GM12891 (cell line): ENCODE measurements around the gene MRPL28.

ENCODE experiments used
- DNase-seq: peaks from one replicate; pipeline ENCODE4 v3.0.0; 2011; ENCODE audit warnings: low spot score; ENCODE audit not compliant: insufficient read length
- FAIRE-seq: peaks from 2 replicates; lab custom pipeline; 2011; peaks lifted over from hg19 to GRCh38; lab: Jason Lieb, UNC
- PAX5 ChIP-seq: IDR thresholded peaks from 2 replicates; pipeline ENCODE4 v1.6.1; 2011; ENCODE audit warnings: low read length, moderate library complexity, mild to moderate bottlenecking; ENCODE audit not compliant: insufficient read depth, severe bottlenecking
- POLR2A ChIP-seq: IDR thresholded peaks from 2 replicates; pipeline ENCODE4 v1.6.1; 2011; ENCODE audit warnings: low read depth, low read length, control low read depth
- POLR2AphosphoS5 ChIP-seq: IDR thresholded peaks from 2 replicates; pipeline ENCODE4 v1.6.1; 2011; ENCODE audit warnings: low read depth, low read length, control low read depth
- POU2F2 ChIP-seq: IDR thresholded peaks from 2 replicates; pipeline ENCODE4 v1.6.1; 2011; ENCODE audit warnings: low read depth, mild to moderate bottlenecking, control low read depth, low read length, moderate library complexity
- SPI1 ChIP-seq: IDR thresholded peaks from 2 replicates; pipeline ENCODE4 v1.6.1; 2011; ENCODE audit warnings: low read depth, low read length, control low read depth
- TAF1 ChIP-seq: IDR thresholded peaks from 2 replicates; pipeline ENCODE4 v1.6.1; 2011; ENCODE audit warnings: low read depth, low read length, control low read depth

MRPL28 gene

GRCh38 chr16:374616-374926 lies 4.2 kb upstream of the MRPL28 start:
- no peak for FAIRE-seq
- no peak for TF ChIP-seq POLR2AphosphoS5
- TF ChIP-seq SPI1, result no peak
- TF ChIP-seq PAX5, result no peak
- no peak for TF ChIP-seq POLR2A
- no peak for TF ChIP-seq TAF1
- no peak for TF ChIP-seq POU2F2
- no peak for DNase-seq

- TF ChIP-seq TAF1 (no peak), SPI1 (no peak), POLR2AphosphoS5 (no peak), POLR2A (no peak), PAX5 (no peak)
- FAIRE-seq (no peak), DNase-seq (no peak)
Measured at GRCh38 chr16:373848-374615, 3.7 kb upstream of the MRPL28 start.

GRCh38 chr16:373020-373598 lies 2.8 kb upstream of the MRPL28 start:
- DNase-seq, result no peak
- no peak for TF ChIP-seq POU2F2
- TF ChIP-seq TAF1, result no peak
- no peak for TF ChIP-seq POLR2AphosphoS5
- no peak for TF ChIP-seq POLR2A
- TF ChIP-seq PAX5, result no peak
- no peak for TF ChIP-seq SPI1
- FAIRE-seq, result no peak

GRCh38 chr16:372302-372983 lies 2.1 kb upstream of the MRPL28 start:
- FAIRE-seq (no peak), DNase-seq (no peak)
- no peak for TF ChIP-seq PAX5
- TF ChIP-seq TAF1, result no peak
- TF ChIP-seq SPI1, result no peak
- no peak for TF ChIP-seq POLR2A
- TF ChIP-seq POU2F2, result no peak
- TF ChIP-seq POLR2AphosphoS5, result no peak

DNA sequence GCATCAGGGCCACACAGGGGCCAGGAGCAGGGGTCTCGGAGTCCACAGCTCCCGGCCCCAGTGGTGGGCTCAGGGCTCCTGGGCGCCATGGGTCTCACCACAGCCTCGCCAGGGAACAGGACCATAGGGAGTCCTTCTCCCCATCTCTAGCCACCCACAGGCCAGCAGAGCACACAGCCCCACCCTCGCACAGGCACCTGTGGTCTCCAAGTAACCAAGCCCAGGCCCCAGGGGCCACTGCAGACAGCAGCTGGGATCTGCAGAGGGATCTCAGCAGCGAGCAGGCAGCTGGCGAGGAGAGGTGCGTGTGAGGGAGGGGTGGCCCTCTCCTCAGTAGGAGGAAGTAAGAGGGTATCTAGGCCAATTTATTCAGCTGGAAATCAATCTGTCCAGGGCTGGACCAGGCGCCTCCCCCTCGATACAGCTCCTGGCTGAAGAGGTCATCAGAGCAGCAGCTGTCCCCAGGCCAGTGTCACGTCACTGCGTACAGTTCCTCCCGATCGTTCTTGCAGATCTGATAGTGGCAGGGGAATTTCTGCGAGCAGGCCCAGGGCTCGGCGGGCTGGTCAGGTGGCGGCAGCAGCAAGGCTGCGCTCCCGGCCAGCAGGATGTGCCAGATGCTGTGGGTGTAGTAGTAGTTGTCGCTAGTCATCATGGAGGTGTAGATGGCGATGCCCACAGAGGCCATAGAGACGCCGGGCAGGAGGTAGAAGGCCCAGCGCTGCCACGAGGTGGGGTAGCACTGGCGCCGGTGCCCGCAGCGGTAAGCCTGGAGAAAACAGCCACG lies 1.4 kb upstream of the MRPL28 start:
- no peak for FAIRE-seq

DNA sequence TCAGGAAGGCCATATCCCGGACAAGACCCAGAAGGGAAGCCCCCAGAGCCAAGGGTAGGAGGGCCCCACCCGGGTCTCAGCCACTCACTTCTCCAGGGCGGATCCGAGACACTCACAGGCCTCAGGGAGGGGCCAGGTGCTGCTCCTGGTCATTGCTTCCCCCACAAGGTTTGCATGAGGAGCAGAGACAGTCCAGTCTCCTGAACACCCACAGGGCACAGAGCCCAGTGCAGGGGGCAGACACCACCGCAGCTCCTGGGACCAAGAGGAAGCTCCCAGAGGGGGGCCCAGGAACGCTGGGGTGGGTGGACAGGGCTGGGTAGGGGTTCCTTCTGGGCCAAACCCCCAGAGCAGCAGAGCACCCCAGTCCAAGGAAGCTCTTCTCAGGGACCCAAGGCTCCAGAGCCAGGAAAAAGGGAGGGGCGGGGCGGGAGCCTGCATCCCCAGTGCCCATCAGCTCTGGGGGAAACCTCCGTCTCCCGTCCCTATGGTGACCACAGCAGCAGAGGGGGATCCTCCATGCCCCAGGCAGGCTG lies 709 bp upstream of the MRPL28 start:
- DNase-seq (no peak), FAIRE-seq (peak; percentile 5)
- TF ChIP-seq TAF1 (no peak), POLR2A (no peak)

More for the DNA sequence above, 1.4 kb upstream of the MRPL28 start:
- TF ChIP-seq POLR2AphosphoS5 (no peak), PAX5 (no peak), POU2F2 (no peak), POLR2A (no peak), SPI1 (no peak), TAF1 (no peak)
- no peak for DNase-seq

DNA sequence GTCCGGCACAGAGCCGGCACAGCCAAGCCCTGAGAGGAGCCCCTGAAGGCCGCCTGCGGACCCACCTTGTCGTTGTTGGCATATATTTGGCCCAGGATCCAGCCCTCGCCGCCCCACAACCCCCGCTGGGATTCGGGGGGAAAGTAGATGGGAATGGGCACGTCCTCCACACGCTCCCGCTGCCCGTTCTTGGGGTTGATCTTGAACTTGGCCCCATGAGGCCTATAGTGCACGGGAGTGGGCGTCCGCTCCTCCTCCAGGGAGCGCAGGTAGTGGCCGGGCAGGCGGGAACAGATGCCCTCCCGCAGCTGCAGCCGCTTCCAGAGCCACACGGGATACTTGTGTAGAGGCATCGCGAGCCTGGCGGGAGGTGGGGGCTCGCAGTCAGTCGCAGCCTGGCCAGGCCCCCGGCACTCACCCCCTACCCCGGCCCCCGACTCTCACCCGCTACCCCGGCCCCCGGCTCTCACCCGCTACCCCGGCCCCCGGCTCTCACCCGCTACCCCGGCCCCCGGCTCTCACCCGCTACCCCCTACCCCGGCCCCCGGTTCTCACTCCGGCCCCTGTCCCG lies 387 bp downstream of the MRPL28 start:
- TF ChIP-seq SPI1, result no peak
- no peak for TF ChIP-seq POU2F2
- TF ChIP-seq POLR2A, result no peak
- TF ChIP-seq POLR2AphosphoS5, result no peak
- TF ChIP-seq PAX5, result no peak
- no peak for TF ChIP-seq TAF1
- DNase-seq (no peak), FAIRE-seq (peak; percentile 38)

GRCh38 chr16:369275-369865 lies 968 bp downstream of the MRPL28 start:
- DNase-seq, result no peak
- peak; percentile 9 for FAIRE-seq

More at GRCh38 chr16:369275-369865, 968 bp downstream of the MRPL28 start:
- TF ChIP-seq POLR2A, result no peak
- TF ChIP-seq PAX5, result no peak
- no peak for TF ChIP-seq TAF1
- no peak for TF ChIP-seq SPI1
- no peak for TF ChIP-seq POU2F2
- TF ChIP-seq POLR2AphosphoS5, result no peak
